HEK293 (cell line): ENCODE results near the gene CCDC127.

Source experiments
- CTCF ChIA-PET: fragments of 350-600 bp; formaldehyde crosslinking; extraction: SDS; loops from one replicate; lab custom pipeline; 2021; ENCODE audit warnings: antibody characterized with exemption; lab: Yijun Ruan, JAX
- POLR2A ChIA-PET: fragments of 300-600 bp; formaldehyde crosslinking; extraction: SDS; loops from one replicate; lab custom pipeline; 2020; ENCODE audit warnings: antibody characterized with exemption, inconsistent platforms; lab: Yijun Ruan, JAX
- H3K27ac ChIP-seq: fragments of 200-500 bp; sonication (Bioruptor generic); 2 replicates; pipeline ENCODE4 v1.5.1; 2014; ENCODE audit warnings: low read depth, low read length, control low read depth, inconsistent platforms; ENCODE audit errors: extremely low read depth
- H3K36me3 ChIP-seq, 2 experiments: fragments of 200-500 bp in 1 of 2; sonication (Bioruptor generic) in 1 of 2; 1 replicate in 1 of 2; 2 replicates in 1 of 2; pipeline ENCODE4 v1.5.1; 2014 to 2017; ENCODE audit warnings: inconsistent platforms in 2 of 2, low read length in 2 of 2; ENCODE audit not compliant: control insufficient read depth in 2 of 2, insufficient read depth in 1 of 2
- H3K4me1 ChIP-seq: fragments of 200-500 bp; sonication (Bioruptor generic); 2 replicates; pipeline ENCODE4 v1.5.1; 2014; ENCODE audit warnings: mild to moderate bottlenecking, low read length, inconsistent platforms; ENCODE audit not compliant: control insufficient read depth, insufficient read depth
- H3K4me3 ChIP-seq: 2 replicates; pipeline ENCODE4 v1.5.1; 2011; ENCODE audit warnings: low read depth, mild to moderate bottlenecking, control low read depth, low read length, moderate library complexity
- H3K9me3 ChIP-seq: fragments of 200-500 bp; sonication (Bioruptor generic); 2 replicates; pipeline ENCODE4 v1.5.1; 2014; ENCODE audit warnings: low read depth, low read length, inconsistent platforms; ENCODE audit not compliant: control insufficient read depth, insufficient read depth
- GLI4 ChIP-seq: fragments of 450-650 bp; formaldehyde crosslinking; IDR thresholded peaks from 2 replicates; pipeline ENCODE4 v1.5.1; 2016; ENCODE audit warnings: missing biosample characterization, missing genetic modification characterization
- GLIS1 ChIP-seq: fragments of 450-650 bp; formaldehyde crosslinking; IDR thresholded peaks from 2 replicates; pipeline ENCODE4 v1.5.1; 2016; ENCODE audit warnings: missing biosample characterization, missing genetic modification characterization
- HOXD13 ChIP-seq: sonication (generic); formaldehyde crosslinking; IDR thresholded peaks from 2 replicates; pipeline ENCODE4 v1.8.0; 2022; ENCODE audit warnings: missing genetic modification reagents, borderline replicate concordance
- OSR2 ChIP-seq: fragments of 450-650 bp; formaldehyde crosslinking; IDR thresholded peaks from 2 replicates; pipeline ENCODE4 v1.5.1; 2016; ENCODE audit warnings: missing biosample characterization, missing genetic modification characterization
- OVOL3 ChIP-seq: fragments of 450-650 bp; formaldehyde crosslinking; IDR thresholded peaks from 2 replicates; pipeline ENCODE4 v1.5.1; 2016; ENCODE audit warnings: missing biosample characterization, missing genetic modification characterization
- SP7 ChIP-seq: fragments of 450-650 bp; formaldehyde crosslinking; IDR thresholded peaks from 2 replicates; pipeline ENCODE4 v1.5.1; 2016; ENCODE audit warnings: missing biosample characterization, missing genetic modification characterization
- ZBTB48 ChIP-seq: fragments of 450-650 bp; formaldehyde crosslinking; IDR thresholded peaks from 2 replicates; pipeline ENCODE4 v1.5.1; 2016; ENCODE audit warnings: missing biosample characterization, missing genetic modification characterization
- ZNF112 ChIP-seq: fragments of 450-650 bp; formaldehyde crosslinking; IDR thresholded peaks from 2 replicates; pipeline ENCODE4 v1.5.0; 2017; ENCODE audit warnings: missing biosample characterization, missing genetic modification characterization
- ZNF248 ChIP-seq: fragments of 450-650 bp; formaldehyde crosslinking; IDR thresholded peaks from 2 replicates; pipeline ENCODE4 v1.5.1; 2017; ENCODE audit warnings: missing biosample characterization, missing genetic modification characterization
- ZNF623 ChIP-seq: fragments of 450-650 bp; formaldehyde crosslinking; IDR thresholded peaks from 2 replicates; pipeline ENCODE4 v1.5.1; 2016; ENCODE audit warnings: missing biosample characterization, missing genetic modification characterization
- ZNF701 ChIP-seq: fragments of 450-650 bp; formaldehyde crosslinking; IDR thresholded peaks from 2 replicates; pipeline ENCODE4 v1.5.1; 2016; ENCODE audit warnings: missing biosample characterization, missing genetic modification characterization
- ZNF768 ChIP-seq: fragments of 450-650 bp; formaldehyde crosslinking; IDR thresholded peaks from 2 replicates; pipeline ENCODE4 v1.5.1; 2018; ENCODE audit warnings: missing biosample characterization, mild to moderate bottlenecking, missing genetic modification characterization
- ZNF776 ChIP-seq: fragments of 450-650 bp; formaldehyde crosslinking; IDR thresholded peaks from 2 replicates; pipeline ENCODE4 v1.5.0; 2017; ENCODE audit warnings: missing biosample characterization, missing genetic modification characterization, borderline replicate concordance
- ZNF837 ChIP-seq: fragments of 450-650 bp; formaldehyde crosslinking; IDR thresholded peaks from 2 replicates; pipeline ENCODE4 v1.5.1; 2016; ENCODE audit warnings: missing biosample characterization, missing genetic modification characterization
- ZXDB ChIP-seq: fragments of 450-650 bp; formaldehyde crosslinking; IDR thresholded peaks from 2 replicates; pipeline ENCODE4 v1.5.1; 2016; ENCODE audit warnings: missing biosample characterization, missing genetic modification characterization
- TF ChIP-seq, protein P1 (sequence below): fragments of 450-650 bp; formaldehyde crosslinking; IDR thresholded peaks from 2 replicates; pipeline ENCODE4 v1.5.1; 2016; ENCODE audit warnings: missing biosample characterization, missing genetic modification characterization
- TF ChIP-seq, protein P2 (sequence below): fragments of 450-650 bp; formaldehyde crosslinking; IDR thresholded peaks from 2 replicates; pipeline ENCODE4 v1.5.1; 2016; ENCODE audit warnings: missing biosample characterization, missing genetic modification characterization
- TF ChIP-seq, protein P3 (sequence below): fragments of 450-650 bp; formaldehyde crosslinking; IDR thresholded peaks from 2 replicates; pipeline ENCODE4 v1.5.1; 2016; ENCODE audit warnings: missing biosample characterization, missing genetic modification characterization
- TF ChIP-seq, protein P4 (sequence below): fragments of 450-650 bp; formaldehyde crosslinking; IDR thresholded peaks from 2 replicates; pipeline ENCODE4 v1.5.1; 2016; ENCODE audit warnings: missing biosample characterization, missing genetic modification characterization
- TF ChIP-seq, protein P5 (sequence below): fragments of 450-650 bp; formaldehyde crosslinking; IDR thresholded peaks from 2 replicates; pipeline ENCODE4 v1.5.1; 2016; ENCODE audit warnings: missing biosample characterization, missing genetic modification characterization

CCDC127 gene

DNA sequence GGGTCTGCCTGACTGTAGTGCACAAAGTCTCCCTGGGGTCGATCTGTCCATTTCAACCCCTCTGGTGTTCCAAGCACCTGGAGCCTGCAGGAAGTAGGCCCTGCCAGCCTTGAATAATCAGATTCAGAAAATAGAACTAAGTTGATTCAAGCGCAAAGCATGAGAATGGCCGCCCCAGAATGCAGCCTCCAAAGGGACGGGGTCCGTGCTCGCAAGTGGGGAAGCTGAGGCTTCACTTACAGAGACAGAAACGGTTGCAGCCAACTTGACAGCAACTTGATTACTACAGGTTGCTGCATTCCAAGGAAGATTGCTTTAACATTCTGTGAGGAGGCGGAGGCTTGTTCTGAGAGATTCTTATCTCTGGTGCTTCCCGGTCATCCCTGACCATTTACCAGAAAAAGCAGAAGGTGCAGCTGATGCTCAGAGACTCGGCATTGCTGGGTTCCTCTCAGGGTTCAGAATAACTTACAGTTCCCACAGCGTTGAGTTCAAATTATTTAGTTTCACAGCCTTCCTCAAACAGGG, 41.6 kb downstream of the CCDC127 start:
- peaks cover 5% of the 10 kb centered on the region for H3K4me1 ChIP-seq
- no peak overlapping the region for H3K4me3 ChIP-seq
- ChIA-PET POLR2A (no interaction called here), CTCF (interaction anchor here (0.6 to 1.6 kb wide), 2 partner anchors 12 to 270 kb away, joined by 3 to 6 read pairs; no protein-coding TSS in a partner anchor)
- TF ChIP-seq ZXDB (no peak), ZNF837 (no peak), ZNF623 (tag by site-specific recombination) (no peak), SP7 (no peak), GLI4 (tag by site-specific recombination) (no peak)
- H3K9me3 ChIP-seq: no peaks in the 10 kb centered on the region
- H3K36me3 ChIP-seq: no peaks in the 10 kb centered on the region
- H3K27ac ChIP-seq: no peak overlapping the region

DNA sequence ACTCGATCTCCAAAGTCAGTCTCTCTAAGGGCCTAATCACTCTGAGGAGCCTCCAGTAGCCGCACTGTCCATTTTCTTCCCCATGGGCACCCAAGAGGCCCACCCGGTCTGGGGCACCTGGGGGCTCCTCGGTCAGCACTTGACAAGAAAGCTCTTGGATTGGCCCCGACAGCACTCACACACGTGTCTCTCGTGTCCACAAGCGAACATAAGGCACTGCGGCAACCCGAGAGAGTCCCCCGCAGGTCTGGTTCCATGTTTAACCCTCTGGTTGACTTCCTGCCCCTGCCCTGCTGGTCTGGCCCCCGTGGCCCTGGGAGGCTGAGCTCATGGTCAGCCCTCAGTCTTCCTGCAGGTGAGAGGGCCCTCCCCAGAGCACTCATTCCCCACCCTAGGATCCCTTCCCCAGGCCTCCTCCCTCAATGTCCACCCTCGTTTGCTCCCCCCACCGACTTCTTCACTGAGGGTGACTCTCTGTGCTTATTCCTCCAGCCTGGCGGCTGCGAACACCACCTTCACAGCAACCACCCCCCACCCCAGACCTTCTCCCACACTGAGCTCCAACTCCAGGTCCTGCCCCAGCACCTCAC, 43.0 kb downstream of the CCDC127 start:
- POLR2A ChIA-PET: interaction anchor here (0.6 kb wide), 1 partner anchor 43 kb away, joined by 3 read pairs; the partner anchor contains the start of genes CCDC127 and SDHA
- no peak for TF ChIP-seq ZBTB48 (tag by site-specific recombination)
- no peak for TF ChIP-seq ZNF623 (tag by site-specific recombination)
- no peak for TF ChIP-seq ZNF776
- TF ChIP-seq ZNF837: no peak
- no peak for TF ChIP-seq ZNF701 (tag by site-specific recombination)
- TF ChIP-seq, protein P1, sequence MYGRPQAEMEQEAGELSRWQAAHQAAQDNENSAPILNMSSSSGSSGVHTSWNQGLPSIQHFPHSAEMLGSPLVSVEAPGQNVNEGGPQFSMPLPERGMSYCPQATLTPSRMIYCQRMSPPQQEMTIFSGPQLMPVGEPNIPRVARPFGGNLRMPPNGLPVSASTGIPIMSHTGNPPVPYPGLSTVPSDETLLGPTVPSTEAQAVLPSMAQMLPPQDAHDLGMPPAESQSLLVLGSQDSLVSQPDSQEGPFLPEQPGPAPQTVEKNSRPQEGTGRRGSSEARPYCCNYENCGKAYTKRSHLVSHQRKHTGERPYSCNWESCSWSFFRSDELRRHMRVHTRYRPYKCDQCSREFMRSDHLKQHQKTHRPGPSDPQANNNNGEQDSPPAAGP (tag by site-specific recombination): no peak
- TF ChIP-seq, all 188 proteins: peak for 0
- Histone ChIP-seq H3K9me3 (no peaks in the 10 kb centered on the region), H3K36me3 (no peaks in the 10 kb centered on the region), H3K4me1 (no peaks in the 10 kb centered on the region), H3K27ac (no peak overlapping the region), H3K4me3 (no peak overlapping the region)
- CTCF ChIA-PET: interaction anchor here (0.7 kb wide), 1 partner anchor 75 kb away, joined by 4 read pairs; no protein-coding TSS in a partner anchor

DNA sequence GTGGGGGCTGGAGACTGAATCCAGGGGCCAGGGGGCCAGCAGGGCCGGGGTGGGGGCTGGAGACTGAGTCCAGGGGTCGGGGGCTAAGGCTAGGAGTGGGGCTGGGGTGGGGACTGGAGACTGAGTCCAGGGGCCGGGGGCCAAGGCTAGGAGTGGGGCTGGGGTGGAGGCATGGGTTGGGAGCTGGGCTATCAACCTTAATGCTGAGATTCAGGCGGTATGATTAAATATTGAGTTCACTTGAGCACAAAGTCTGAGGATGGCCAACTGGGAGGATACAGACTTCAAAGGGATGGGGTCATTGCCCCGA, 43.7 kb downstream of the CCDC127 start:
- ChIA-PET POLR2A (no interaction called here), CTCF (no interaction called here)
- no peaks in the 10 kb centered on the region for H3K36me3 ChIP-seq

DNA sequence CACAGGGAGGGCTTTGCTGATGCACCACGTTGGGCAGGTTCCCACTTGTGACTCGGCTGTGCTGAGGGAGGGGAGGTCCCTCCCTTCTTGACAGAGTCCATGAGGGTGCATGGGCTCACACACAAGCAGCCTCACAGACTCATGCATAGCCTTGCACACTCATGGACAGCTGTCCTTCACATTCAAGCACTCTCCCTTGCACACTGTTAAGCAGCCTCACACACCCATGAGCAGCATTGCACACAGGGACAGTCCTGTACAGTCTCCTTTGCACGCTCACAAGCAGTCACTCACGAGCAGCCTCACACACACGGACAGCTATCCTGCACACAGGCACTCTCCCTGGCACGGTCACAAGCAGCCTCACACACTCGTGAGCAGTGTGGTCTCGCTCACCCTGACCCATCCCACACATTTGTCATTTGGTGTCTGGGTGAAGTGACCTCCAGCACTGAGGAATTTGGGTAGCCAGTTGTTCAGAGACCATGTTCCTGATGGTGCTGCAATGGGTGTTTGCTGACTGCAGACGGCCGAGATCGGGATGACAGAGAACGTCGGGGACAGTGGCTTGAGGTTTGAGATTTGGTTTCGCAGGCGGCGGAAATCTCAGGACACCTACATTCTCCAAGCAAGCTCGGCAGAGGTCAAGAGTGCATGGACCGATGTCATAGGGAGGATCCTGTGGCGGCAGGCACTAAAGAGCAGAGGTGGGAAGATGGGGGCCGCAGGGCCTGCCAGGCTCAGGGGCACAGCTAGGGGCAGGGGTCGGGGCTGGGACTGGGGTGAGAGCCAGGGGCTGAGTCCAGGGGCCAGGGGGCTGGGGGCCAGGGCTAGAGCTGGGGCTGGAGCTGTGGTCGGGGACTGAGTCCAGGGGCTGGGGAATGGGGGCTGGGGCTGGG, 44.3 kb downstream of the CCDC127 start:
- TF ChIP-seq ZNF768 (no peak), ZNF248 (tag by site-specific recombination) (no peak), GLIS1 (tag by site-specific recombination) (no peak), OSR2 (no peak)
- TF ChIP-seq, protein P2, sequence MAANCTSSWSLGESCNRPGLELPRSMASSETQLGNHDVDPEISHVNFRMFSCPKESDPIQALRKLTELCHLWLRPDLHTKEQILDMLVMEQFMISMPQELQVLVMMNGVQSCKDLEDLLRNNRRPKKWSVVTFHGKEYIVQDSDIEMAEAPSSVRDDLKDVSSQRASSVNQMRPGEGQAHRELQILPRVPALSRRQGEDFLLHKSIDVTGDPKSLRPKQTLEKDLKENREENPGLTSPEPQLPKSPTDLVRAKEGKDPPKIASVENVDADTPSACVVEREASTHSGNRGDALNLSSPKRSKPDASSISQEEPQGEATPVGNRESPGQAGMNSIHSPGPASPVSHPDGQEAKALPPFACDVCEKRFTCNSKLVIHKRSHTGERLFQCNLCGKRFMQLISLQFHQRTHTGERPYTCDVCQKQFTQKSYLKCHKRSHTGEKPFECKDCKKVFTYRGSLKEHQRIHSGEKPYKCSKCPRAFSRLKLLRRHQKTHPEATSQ (tag by site-specific recombination): no peak
- TF ChIP-seq, protein P3, sequence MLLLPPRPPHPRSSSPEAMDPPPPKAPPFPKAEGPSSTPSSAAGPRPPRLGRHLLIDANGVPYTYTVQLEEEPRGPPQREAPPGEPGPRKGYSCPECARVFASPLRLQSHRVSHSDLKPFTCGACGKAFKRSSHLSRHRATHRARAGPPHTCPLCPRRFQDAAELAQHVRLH (tag by site-specific recombination): no peak
- TF ChIP-seq, protein P4, sequence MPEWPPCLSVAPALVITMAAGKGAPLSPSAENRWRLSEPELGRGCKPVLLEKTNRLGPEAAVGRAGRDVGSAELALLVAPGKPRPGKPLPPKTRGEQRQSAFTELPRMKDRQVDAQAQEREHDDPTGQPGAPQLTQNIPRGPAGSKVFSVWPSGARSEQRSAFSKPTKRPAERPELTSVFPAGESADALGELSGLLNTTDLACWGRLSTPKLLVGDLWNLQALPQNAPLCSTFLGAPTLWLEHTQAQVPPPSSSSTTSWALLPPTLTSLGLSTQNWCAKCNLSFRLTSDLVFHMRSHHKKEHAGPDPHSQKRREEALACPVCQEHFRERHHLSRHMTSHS: no peak
- Histone ChIP-seq H3K4me1 (no peaks in the 10 kb centered on the region), H3K9me3 (no peaks in the 10 kb centered on the region), H3K36me3 (no peaks in the 10 kb centered on the region), H3K4me3 (no peak overlapping the region), H3K27ac (no peak overlapping the region)
- POLR2A ChIA-PET: no interaction called here
- CTCF ChIA-PET: interaction anchor here (0.8 kb wide), 1 partner anchor 13 kb away, joined by 3 read pairs; no protein-coding TSS in a partner anchor

More for the DNA sequence above, 43.7 kb downstream of the CCDC127 start:
- no peaks in the 10 kb centered on the region for H3K9me3 ChIP-seq
- no peak overlapping the region for H3K27ac ChIP-seq
- H3K4me3 ChIP-seq: no peak overlapping the region
- no peaks in the 10 kb centered on the region for H3K4me1 ChIP-seq
- TF ChIP-seq ZNF112 (tag by site-specific recombination): no peak
- TF ChIP-seq HOXD13 (CRISPR knock-in tag): no peak
- TF ChIP-seq, protein P4: no peak
- TF ChIP-seq, protein P5, sequence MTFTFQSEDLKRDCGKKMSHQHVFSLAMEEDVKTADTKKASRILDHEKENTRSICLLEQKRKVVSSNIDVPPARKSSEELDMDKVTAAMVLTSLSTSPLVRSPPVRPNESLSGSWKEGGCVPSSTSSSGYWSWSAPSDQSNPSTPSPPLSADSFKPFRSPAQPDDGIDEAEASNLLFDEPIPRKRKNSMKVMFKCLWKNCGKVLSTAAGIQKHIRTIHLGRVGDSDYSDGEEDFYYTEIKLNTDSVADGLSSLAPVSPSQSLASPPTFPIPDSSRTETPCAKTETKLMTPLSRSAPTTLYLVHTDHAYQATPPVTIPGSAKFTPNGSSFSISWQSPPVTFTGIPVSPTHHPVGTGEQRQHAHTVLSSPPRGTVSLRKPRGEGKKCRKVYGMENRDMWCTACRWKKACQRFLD (tag by site-specific recombination): no peak
- TF ChIP-seq OVOL3 (tag by site-specific recombination): no peak
